Fibroblast of pulmonary artery (primary cell): ENCODE data around the gene NKAIN2.

Experiments
- DNase-seq: peaks from one replicate; pipeline ENCODE4 v3.0.0-alpha.2; 2010; ENCODE audit warnings: low read depth
- H3K4me3 ChIP-seq: replicated peaks from 2 replicates; pipeline ENCODE4 v1.5.1; 2011; ENCODE audit warnings: low read depth, mild to moderate bottlenecking, control low read depth, low read length, moderate library complexity
- CTCF ChIP-seq: IDR thresholded peaks from 2 replicates; pipeline ENCODE4 v1.5.1; 2011; ENCODE audit warnings: mild to moderate bottlenecking, control low read depth, low read length, inconsistent platforms; ENCODE audit errors: missing control alignments

NKAIN2 gene

DNA sequence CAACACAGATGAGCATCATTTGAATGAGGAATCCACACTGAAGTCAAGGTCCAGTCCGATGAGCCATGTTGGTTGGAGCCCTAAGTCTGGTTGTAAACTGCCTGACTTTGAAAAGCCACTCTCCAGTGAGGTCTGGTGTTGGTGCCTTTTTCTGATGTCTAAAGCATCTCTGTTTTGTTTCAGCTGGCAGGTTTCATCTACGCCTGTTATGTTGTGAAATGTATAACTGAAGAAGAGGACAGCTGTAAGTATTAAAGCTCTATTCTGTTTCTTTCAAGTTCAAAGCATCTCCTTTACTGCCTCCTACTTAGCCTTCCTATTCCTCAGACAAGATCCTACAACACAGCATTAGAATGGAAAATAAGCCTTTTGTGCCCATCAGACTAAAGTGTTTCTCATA lies 987.5 kb downstream of the NKAIN2 start:
- no peak for TF ChIP-seq CTCF
- no peak for DNase-seq

DNA sequence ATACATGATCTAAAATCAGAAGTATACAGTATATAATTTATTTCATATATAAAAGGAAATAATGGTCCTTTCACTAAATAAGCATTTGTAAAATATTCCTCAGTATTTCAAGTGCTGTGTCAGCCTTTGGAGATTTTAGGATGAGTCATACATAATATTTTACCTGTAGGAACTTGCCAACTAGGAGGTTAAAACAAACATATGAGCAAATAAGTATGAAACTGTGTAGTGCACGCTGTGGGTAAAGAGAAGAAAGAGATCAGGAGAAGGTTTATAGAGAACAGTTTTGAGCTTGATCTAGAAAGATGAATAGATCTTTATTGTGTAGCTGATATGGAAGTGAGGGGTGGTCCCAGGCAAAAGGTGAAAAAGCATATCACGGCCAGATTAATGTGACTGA lies 988.7 kb downstream of the NKAIN2 start:
- no peak for DNase-seq
- no peak overlapping the region for H3K4me3 ChIP-seq
- TF ChIP-seq CTCF: no peak

More for the DNA sequence above, 987.5 kb downstream of the NKAIN2 start:
- no peak overlapping the region for H3K4me3 ChIP-seq

DNA sequence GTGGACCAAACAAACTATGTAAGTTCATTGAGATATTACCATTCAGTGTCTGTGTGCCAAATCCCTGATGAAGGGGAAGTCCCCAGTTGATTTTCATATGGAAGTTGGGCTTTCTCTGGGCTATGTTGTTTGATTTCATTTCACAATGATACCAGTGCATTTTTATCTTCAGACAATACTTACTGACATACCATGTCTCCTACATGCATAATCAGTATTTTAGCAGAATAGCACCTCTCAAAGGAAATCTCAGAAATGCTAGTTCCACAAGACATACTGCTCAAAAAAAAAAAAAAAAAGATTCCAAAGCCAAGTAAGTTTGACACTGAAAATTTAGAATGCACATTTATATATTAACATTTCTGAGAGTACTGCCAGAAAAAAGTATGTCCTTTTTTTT lies 989.7 kb downstream of the NKAIN2 start:
- no peak for TF ChIP-seq CTCF
- DNase-seq: peak; percentile 3
- H3K4me3 ChIP-seq: no peak overlapping the region

DNA sequence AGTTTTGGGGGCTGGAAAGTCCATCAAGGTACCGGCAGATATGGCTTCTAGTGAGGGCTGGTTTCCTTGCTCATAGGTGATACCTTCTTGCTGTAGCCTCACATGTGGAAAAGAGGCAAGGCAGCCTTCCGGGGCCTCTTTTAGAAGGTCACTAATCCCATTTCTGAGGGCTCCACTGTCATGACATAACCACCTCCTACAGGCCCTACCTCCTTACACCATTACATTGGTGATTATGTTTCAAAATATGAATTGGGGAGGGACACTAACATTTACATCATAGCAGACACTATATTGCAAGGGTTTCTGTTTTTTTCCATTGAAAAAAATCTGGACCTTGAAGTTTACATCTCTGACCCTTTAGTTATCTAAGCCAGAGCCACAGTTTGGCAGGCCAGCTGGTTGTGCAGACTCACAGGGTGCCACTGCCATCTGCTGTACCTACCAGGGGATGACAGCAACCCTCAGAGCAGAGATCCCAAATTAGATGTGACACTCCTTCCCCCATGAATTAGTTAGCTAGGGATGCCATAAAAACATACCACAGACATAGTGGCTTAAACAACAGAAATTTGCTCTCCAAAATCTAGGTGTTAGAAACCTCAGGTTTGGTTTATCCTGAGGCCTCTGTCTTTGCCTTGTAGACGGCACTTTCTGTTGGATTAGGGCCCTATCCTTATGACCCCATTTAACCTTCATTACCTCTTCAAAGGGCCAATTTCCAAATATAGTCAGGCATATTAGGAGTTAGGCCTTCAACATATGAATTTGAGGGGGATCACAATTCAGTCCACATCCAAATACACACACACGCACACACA lies 992.2 kb downstream of the NKAIN2 start:
- H3K4me3 ChIP-seq: no peak overlapping the region
- TF ChIP-seq CTCF: peak; percentile 51
- DNase-seq: peak; percentile 35

DNA sequence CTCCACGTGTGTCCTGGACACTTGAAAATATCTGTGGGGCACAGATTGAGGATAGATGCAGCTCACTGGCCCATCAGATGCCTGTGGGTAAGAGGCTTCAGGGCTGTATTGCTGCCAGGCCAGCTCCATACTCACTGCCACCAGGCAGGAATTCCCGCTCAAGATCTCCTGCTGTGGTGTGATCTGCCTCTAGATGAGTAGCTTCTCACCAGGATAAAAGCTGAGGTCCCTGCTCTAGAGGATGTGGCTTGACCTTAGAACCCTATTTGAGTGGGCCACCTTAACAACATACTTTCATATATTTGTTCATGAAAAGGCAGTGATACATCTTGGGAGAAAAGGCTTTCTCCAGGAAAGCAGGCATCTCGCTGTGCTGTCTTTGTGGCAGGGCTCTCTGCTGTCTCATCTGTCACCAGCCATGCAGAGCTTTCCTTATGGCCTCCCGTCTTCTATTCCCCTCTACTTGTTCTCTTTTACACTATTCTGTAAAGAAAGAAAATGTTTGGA lies 992.9 kb downstream of the NKAIN2 start:
- TF ChIP-seq CTCF: no peak
- DNase-seq: no peak
- H3K4me3 ChIP-seq: no peak overlapping the region

GRCh38 chr6:124797224-124797623 lies 993.6 kb downstream of the NKAIN2 start:
- no peak for TF ChIP-seq CTCF
- no peak for DNase-seq

GRCh38 chr6:124798942-124799496 lies 995.4 kb downstream of the NKAIN2 start:
- DNase-seq: peak; percentile 3
- H3K4me3 ChIP-seq: no peak overlapping the region
- peak; percentile 20 for TF ChIP-seq CTCF

More at GRCh38 chr6:124797224-124797623, 993.6 kb downstream of the NKAIN2 start:
- H3K4me3 ChIP-seq: no peak overlapping the region
